ENCODE results near the gene LRRC32.
A peak's percentile ranks its signal among the peaks of the same experiment; 100 is the strongest.

The LRRC32 gene

GRCh38 chr11:76663912-76664440 lies 6.6 kb downstream of the LRRC32 start:
- no peaks in the 10 kb centered on the region for H3K9me3 ChIP-seq (ENCODE audit: control insufficient read depth, low read length)
- no peak overlapping the region for H2BK15ac ChIP-seq (ENCODE audit: low read depth, poor library complexity, severe bottlenecking)
- H2BK120ac ChIP-seq (ENCODE audit: low read depth, low read length), result no peak overlapping the region
- H3K18ac ChIP-seq (ENCODE audit: low read depth in 1 of 2, low read length in 2 of 2), result no peak overlapping the region
- peaks cover 0 to 3% of the 10 kb centered on the region in 2 experiments for H3K27me3 ChIP-seq (ENCODE audit: control insufficient read depth in 1 of 2, insufficient read depth in 1 of 2, low read length in 2 of 2)
- peak overlapping the region; percentile 2 for H3K9ac ChIP-seq (ENCODE audit: low read length)
- peak overlapping the region; percentile 8 for H4K91ac ChIP-seq (ENCODE audit: low read length)
- peaks cover 22% of the 10 kb centered on the region for H3K4me1 ChIP-seq (ENCODE audit: control insufficient read depth, insufficient read depth, low read depth, low read length)
- peaks cover 2% of the 10 kb centered on the region for H3K79me1 ChIP-seq (replicated peaks; ENCODE audit: low read length, poor library complexity, severe bottlenecking)
- no peak overlapping the region for H2AK5ac ChIP-seq (ENCODE audit: low read length, severe bottlenecking)
- no peak overlapping the region for H3K4me2 ChIP-seq (ENCODE audit: low read length, poor library complexity, severe bottlenecking)
- H3K27ac ChIP-seq (ENCODE audit: low read length, poor library complexity, severe bottlenecking), result no peak overlapping the region
- H3K4me3 ChIP-seq (ENCODE audit: insufficient read depth in 1 of 2, low read depth in 1 of 2, low read length in 2 of 2), result no peak overlapping the region
- no peak overlapping the region for H3K14ac ChIP-seq (ENCODE audit: low read length in 2 of 2)
- H4K8ac ChIP-seq (ENCODE audit: low read length), result no peak overlapping the region
- no peak overlapping the region for H2BK5ac ChIP-seq (ENCODE audit: low read depth, low read length, poor library complexity, severe bottlenecking)
- no peak for DNase-seq
- H2BK12ac ChIP-seq (ENCODE audit: low read length in 2 of 2), result no peak overlapping the region
- no peak overlapping the region for H2AFZ ChIP-seq (ENCODE audit: low read depth, low read length)
- peaks cover 57 to 88% of the 10 kb centered on the region in 2 experiments for H3K36me3 ChIP-seq (ENCODE audit: control insufficient read depth in 1 of 2, insufficient read depth in 2 of 2, low read depth in 1 of 2, low read length in 2 of 2)
- WGBS, result 93% methylated on average over 7 of the region's 7 CpGs
- H3K23ac ChIP-seq (ENCODE audit: low read length in 2 of 2), result no peak overlapping the region
- H3K4ac ChIP-seq (ENCODE audit: low read depth in 1 of 2, low read length in 2 of 2), result no peak overlapping the region

GRCh38 chr11:76663486-76663810 lies 7.1 kb downstream of the LRRC32 start:
- Histone ChIP-seq H3K14ac (ENCODE audit: low read length in 2 of 2) (no peak overlapping the region), H3K27ac (ENCODE audit: low read length, poor library complexity, severe bottlenecking) (no peak overlapping the region), H2AFZ (ENCODE audit: low read depth, low read length) (no peak overlapping the region), H3K36me3 (ENCODE audit: control insufficient read depth in 1 of 2, insufficient read depth in 2 of 2, low read depth in 1 of 2, low read length in 2 of 2) (peaks cover 58 to 90% of the 10 kb centered on the region in 2 experiments), H4K8ac (ENCODE audit: low read length) (no peak overlapping the region), H3K27me3 (ENCODE audit: control insufficient read depth in 1 of 2, insufficient read depth in 1 of 2, low read length in 2 of 2) (peaks cover 0 to 3% of the 10 kb centered on the region in 2 experiments), H3K9ac (ENCODE audit: low read length) (no peak overlapping the region), H3K4ac (ENCODE audit: low read depth in 1 of 2, low read length in 2 of 2) (no peak overlapping the region), H2BK12ac (ENCODE audit: low read length in 2 of 2) (no peak overlapping the region), H3K23ac (ENCODE audit: low read length in 2 of 2) (no peak overlapping the region), H3K4me1 (ENCODE audit: control insufficient read depth, insufficient read depth, low read depth, low read length) (peaks cover 18% of the 10 kb centered on the region), H3K79me1 (replicated peaks; ENCODE audit: low read length, poor library complexity, severe bottlenecking) (no peaks in the 10 kb centered on the region), H2AK5ac (ENCODE audit: low read length, severe bottlenecking) (no peak overlapping the region), H3K9me3 (ENCODE audit: control insufficient read depth, low read length) (no peaks in the 10 kb centered on the region), H2BK5ac (ENCODE audit: low read depth, low read length, poor library complexity, severe bottlenecking) (no peak overlapping the region), H2BK15ac (ENCODE audit: low read depth, poor library complexity, severe bottlenecking) (no peak overlapping the region), H2BK120ac (ENCODE audit: low read depth, low read length) (no peak overlapping the region), H4K91ac (ENCODE audit: low read length) (no peak overlapping the region), H3K18ac (ENCODE audit: low read depth in 1 of 2, low read length in 2 of 2) (no peak overlapping the region), H3K4me3 (ENCODE audit: insufficient read depth in 1 of 2, low read depth in 1 of 2, low read length in 2 of 2) (peak overlapping the region in 1 of 2 experiments; percentile 6), H3K4me2 (ENCODE audit: low read length, poor library complexity, severe bottlenecking) (no peak overlapping the region)
- 91% methylated on average over 2 of the region's 2 CpGs for WGBS
- DNase-seq, result no peak

- no peak overlapping the region for H2BK5ac ChIP-seq (ENCODE audit: low read depth, low read length, poor library complexity, severe bottlenecking)
- peaks cover 58 to 90% of the 10 kb centered on the region in 2 experiments for H3K36me3 ChIP-seq (ENCODE audit: control insufficient read depth in 1 of 2, insufficient read depth in 2 of 2, low read depth in 1 of 2, low read length in 2 of 2)
- H2AK5ac ChIP-seq (ENCODE audit: low read length, severe bottlenecking), result no peak overlapping the region
- peak overlapping the region in 1 of 2 experiments; percentile 26 for H3K4ac ChIP-seq (ENCODE audit: low read depth in 1 of 2, low read length in 2 of 2)
- no peak overlapping the region for H3K4me2 ChIP-seq (ENCODE audit: low read length, poor library complexity, severe bottlenecking)
- H2AFZ ChIP-seq (ENCODE audit: low read depth, low read length), result no peak overlapping the region
- no peak overlapping the region for H2BK15ac ChIP-seq (ENCODE audit: low read depth, poor library complexity, severe bottlenecking)
- peak overlapping the region in 1 of 2 experiments; percentile 59 for H2BK12ac ChIP-seq (ENCODE audit: low read length in 2 of 2)
- H4K8ac ChIP-seq (ENCODE audit: low read length), result no peak overlapping the region
- H3K79me1 ChIP-seq (replicated peaks; ENCODE audit: low read length, poor library complexity, severe bottlenecking), result no peaks in the 10 kb centered on the region
- H3K9ac ChIP-seq (ENCODE audit: low read length), result peak overlapping the region; percentile 52
- H3K27me3 ChIP-seq (ENCODE audit: control insufficient read depth in 1 of 2, insufficient read depth in 1 of 2, low read length in 2 of 2), result peaks cover 0 to 3% of the 10 kb centered on the region in 2 experiments
- no peak overlapping the region for H3K14ac ChIP-seq (ENCODE audit: low read length in 2 of 2)
- H3K23ac ChIP-seq (ENCODE audit: low read length in 2 of 2), result no peak overlapping the region
- peak overlapping the region in 1 of 2 experiments; percentile 6 for H3K4me3 ChIP-seq (ENCODE audit: insufficient read depth in 1 of 2, low read depth in 1 of 2, low read length in 2 of 2)
- H3K27ac ChIP-seq (ENCODE audit: low read length, poor library complexity, severe bottlenecking), result no peak overlapping the region
- no peak overlapping the region for H2BK120ac ChIP-seq (ENCODE audit: low read depth, low read length)
- H3K9me3 ChIP-seq (ENCODE audit: control insufficient read depth, low read length), result no peaks in the 10 kb centered on the region
- peak overlapping the region in 1 of 2 experiments; percentile 80 for H3K18ac ChIP-seq (ENCODE audit: low read depth in 1 of 2, low read length in 2 of 2)
- 93% methylated on average over 12 of the region's 13 CpGs for WGBS
- DNase-seq, result no peak
- H4K91ac ChIP-seq (ENCODE audit: low read length), result no peak overlapping the region
- H3K4me1 ChIP-seq (ENCODE audit: control insufficient read depth, insufficient read depth, low read depth, low read length), result peaks cover 19% of the 10 kb centered on the region
Observed at GRCh38 chr11:76662656-76663485, 7.7 kb downstream of the LRRC32 start.

GRCh38 chr11:76661834-76662434 lies 8.6 kb downstream of the LRRC32 start:
- no peaks in the 10 kb centered on the region for H3K9me3 ChIP-seq (ENCODE audit: control insufficient read depth, low read length)
- H2AK5ac ChIP-seq (ENCODE audit: low read length, severe bottlenecking), result no peak overlapping the region
- no peak overlapping the region for H3K18ac ChIP-seq (ENCODE audit: low read depth in 1 of 2, low read length in 2 of 2)
- no peak overlapping the region for H3K4ac ChIP-seq (ENCODE audit: low read depth in 1 of 2, low read length in 2 of 2)
- no peak overlapping the region for H2AFZ ChIP-seq (ENCODE audit: low read depth, low read length)
- no peak for DNase-seq
- H3K79me1 ChIP-seq (replicated peaks; ENCODE audit: low read length, poor library complexity, severe bottlenecking), result no peaks in the 10 kb centered on the region
- WGBS, result 88% methylated on average over 6 of the region's 6 CpGs
- H3K27ac ChIP-seq (ENCODE audit: low read length, poor library complexity, severe bottlenecking), result no peak overlapping the region
- H3K9ac ChIP-seq (ENCODE audit: low read length), result peak overlapping the region; percentile 52
- H3K4me2 ChIP-seq (ENCODE audit: low read length, poor library complexity, severe bottlenecking), result no peak overlapping the region
- H3K23ac ChIP-seq (ENCODE audit: low read length in 2 of 2), result no peak overlapping the region
- peaks cover 67 to 96% of the 10 kb centered on the region in 2 experiments for H3K36me3 ChIP-seq (ENCODE audit: control insufficient read depth in 1 of 2, insufficient read depth in 2 of 2, low read depth in 1 of 2, low read length in 2 of 2)
- H3K14ac ChIP-seq (ENCODE audit: low read length in 2 of 2), result no peak overlapping the region
- H3K4me1 ChIP-seq (ENCODE audit: control insufficient read depth, insufficient read depth, low read depth, low read length), result peaks cover 17% of the 10 kb centered on the region
- no peak overlapping the region for H2BK5ac ChIP-seq (ENCODE audit: low read depth, low read length, poor library complexity, severe bottlenecking)
- no peak overlapping the region for H4K8ac ChIP-seq (ENCODE audit: low read length)
- no peak overlapping the region for H4K91ac ChIP-seq (ENCODE audit: low read length)
- H2BK15ac ChIP-seq (ENCODE audit: low read depth, poor library complexity, severe bottlenecking), result no peak overlapping the region
- H3K27me3 ChIP-seq (ENCODE audit: control insufficient read depth in 1 of 2, insufficient read depth in 1 of 2, low read length in 2 of 2), result peaks cover 0 to 3% of the 10 kb centered on the region in 2 experiments
- H2BK120ac ChIP-seq (ENCODE audit: low read depth, low read length), result no peak overlapping the region
- H2BK12ac ChIP-seq (ENCODE audit: low read length in 2 of 2), result no peak overlapping the region
- H3K4me3 ChIP-seq (ENCODE audit: insufficient read depth in 1 of 2, low read depth in 1 of 2, low read length in 2 of 2), result no peak overlapping the region

Measured in mesenchymal stem cell (in vitro differentiated cells and primary cell).